Activated CD8-positive, alpha-beta memory T cell treated with anti-CD3 and anti-CD28 coated beads, Interleukin-2, amount 50 U/mL, for 1 hour (primary cell): ENCODE results near the gene LMF2.
"Not testable (repeated sequence)": the region's sequence is repeated elsewhere in the genome, so short reads cannot be mapped to it uniquely, and the experiment has no call there.

ENCODE experiments used
- DNase-seq: peaks from one replicate; pipeline ENCODE4 v3.0.0-alpha.2; 2020; ENCODE audit errors: extremely low read depth

Gene LMF2

GRCh38 chr22:50507421-50507990, at the start of gene LMF2:
TSS of gene LMF2 (minus strand) at chr22:50507702. CDS start at chr22:50507675, 27 bp downstream.
- DNase-seq = peak; percentile 81

GRCh38 chr22:50556703-50557102, 49.2 kb upstream of the LMF2 start:
- no peak for DNase-seq

- no peak for DNase-seq
These were observed 45.8 kb upstream of the LMF2 start for GRCh38 chr22:50553310-50553709.

- DNase-seq = no peak
These were observed 43.8 kb upstream of the LMF2 start for GRCh38 chr22:50551160-50551752.

- DNase-seq = no peak
These were observed 42.9 kb upstream of the LMF2 start for GRCh38 chr22:50550395-50550794.

- DNase-seq = no peak
These were observed 41.7 kb upstream of the LMF2 start for GRCh38 chr22:50548921-50549790.

- no peak for DNase-seq
These were observed 40.8 kb upstream of the LMF2 start for GRCh38 chr22:50548040-50548920.

GRCh38 chr22:50547263-50547985, 39.9 kb upstream of the LMF2 start:
- DNase-seq = no peak

GRCh38 chr22:50546326-50547262, 39.1 kb upstream of the LMF2 start:
- no peak for DNase-seq

- DNase-seq = no peak
These were observed 38.2 kb upstream of the LMF2 start, which contains the start of gene KLHDC7B for GRCh38 chr22:50545522-50546325. TSS of gene KLHDC7B (plus strand) at chr22:50545899. CDS start at chr22:50546244, 345 bp downstream.

- no peak for DNase-seq
These were observed 37.3 kb upstream of the LMF2 start for GRCh38 chr22:50544746-50545253.

GRCh38 chr22:50544078-50544745, 36.7 kb upstream of the LMF2 start:
- no peak for DNase-seq

GRCh38 chr22:50542416-50542927, 35.0 kb upstream of the LMF2 start:
- DNase-seq = no peak

- DNase-seq = not testable (repeated sequence)
These were observed 34.1 kb upstream of the LMF2 start for GRCh38 chr22:50541667-50542026.

GRCh38 chr22:50540381-50540780, 32.9 kb upstream of the LMF2 start:
- no peak for DNase-seq

- no peak for DNase-seq
These were observed 30.3 kb upstream of the LMF2 start for GRCh38 chr22:50537765-50538164.

- no peak for DNase-seq
These were observed 28.7 kb upstream of the LMF2 start for GRCh38 chr22:50536226-50536625.

- no peak for DNase-seq
These were observed 27.6 kb upstream of the LMF2 start for GRCh38 chr22:50535113-50535512.
